ENCODE data around the gene TRABD. TPM values are rescaled to one million over a fixed set of nuclear protein-coding genes. Genes with fewer than 3 reads are reported as not detected.

Gene TRABD
- total and polyA plus RNA-seq, 5 donors from 2014 or later, result 33.0 to 115 (median 38.6) TPM

GRCh38 chr22:50148991-50149721 is 36.6 kb upstream of the TRABD start:
- H3K4me3 ChIP-seq (ENCODE audit: low read depth, low read length), result no peak overlapping the region
- Mint-ChIP-seq H3K27me3 (peaks cover 4% of the 10 kb centered on the region), H3K4me3 (no peak overlapping the region), H3K4me1 (peaks cover 0 to 4% (median under 1%) of the 10 kb centered on the region in 4 donors), H3K36me3 (no peaks in the 10 kb centered on the region), H3K9me3 (no peaks in the 10 kb centered on the region), H3K27ac (no peak overlapping the region)
- no peak overlapping the region for H3K27ac ChIP-seq (ENCODE audit: insufficient read depth, low read length, poor library complexity, severe bottlenecking)
- no peaks in the 10 kb centered on the region for H3K36me3 ChIP-seq (ENCODE audit: control insufficient read depth, insufficient read depth, low read length)
- ATAC-seq (ENCODE audit: low read depth in 2 of 2), result peak; percentile 91 to 93
- peak; percentile 56 to 80 (median 79) for DNase-seq
- H3K9me3 ChIP-seq (ENCODE audit: control insufficient read depth in 2 of 2, low read length in 2 of 2), result no peaks in the 10 kb centered on the region
- peaks cover 3% of the 10 kb centered on the region for H3K4me1 ChIP-seq (ENCODE audit: control insufficient read depth, insufficient read depth, low read length, poor library complexity, severe bottlenecking)
- H3K27me3 ChIP-seq (ENCODE audit: control insufficient read depth, insufficient read depth, low read length), result no peaks in the 10 kb centered on the region

GRCh38 chr22:50150161-50151129 is 35.3 kb upstream of the TRABD start:
- no peak overlapping the region for H3K4me3 ChIP-seq (ENCODE audit: low read depth, low read length)
- Mint-ChIP-seq H3K9me3 (no peaks in the 10 kb centered on the region), H3K4me3 (no peak overlapping the region), H3K27me3 (peaks cover 8% of the 10 kb centered on the region), H3K36me3 (no peaks in the 10 kb centered on the region), H3K4me1 (peaks cover 0 to 4% (median under 1%) of the 10 kb centered on the region in 4 donors), H3K27ac (peak overlapping the region in 1 of 3 donors; percentile 66)
- H3K36me3 ChIP-seq (ENCODE audit: control insufficient read depth, insufficient read depth, low read length), result no peaks in the 10 kb centered on the region
- H3K27me3 ChIP-seq (ENCODE audit: control insufficient read depth, insufficient read depth, low read length), result no peaks in the 10 kb centered on the region
- H3K27ac ChIP-seq (ENCODE audit: insufficient read depth, low read length, poor library complexity, severe bottlenecking), result no peak overlapping the region
- no peaks in the 10 kb centered on the region for H3K9me3 ChIP-seq (ENCODE audit: control insufficient read depth in 2 of 2, low read length in 2 of 2)
- no peak for DNase-seq
- ATAC-seq (ENCODE audit: low read depth in 2 of 2), result no peak
- peaks cover 3% of the 10 kb centered on the region for H3K4me1 ChIP-seq (ENCODE audit: control insufficient read depth, insufficient read depth, low read length, poor library complexity, severe bottlenecking)

GRCh38 chr22:50151571-50152537 is 33.9 kb upstream of the TRABD start:
- ATAC-seq (ENCODE audit: low read depth in 2 of 2) (no peak), DNase-seq (no peak)
- peaks cover 0 to 4% (median under 1%) of the 10 kb centered on the region in 4 donors for H3K4me1 Mint-ChIP-seq
- Histone ChIP-seq H3K27me3 (ENCODE audit: control insufficient read depth, insufficient read depth, low read length) (no peaks in the 10 kb centered on the region), H3K27ac (ENCODE audit: insufficient read depth, low read length, poor library complexity, severe bottlenecking) (no peak overlapping the region), H3K4me1 (ENCODE audit: control insufficient read depth, insufficient read depth, low read length, poor library complexity, severe bottlenecking) (peaks cover 3% of the 10 kb centered on the region), H3K4me3 (ENCODE audit: low read depth, low read length) (no peak overlapping the region), H3K9me3 (ENCODE audit: control insufficient read depth in 2 of 2, low read length in 2 of 2) (no peaks in the 10 kb centered on the region), H3K36me3 (ENCODE audit: control insufficient read depth, insufficient read depth, low read length) (no peaks in the 10 kb centered on the region)
- H3K9me3 Mint-ChIP-seq, result no peaks in the 10 kb centered on the region
- no peak overlapping the region for H3K27ac Mint-ChIP-seq
- no peaks in the 10 kb centered on the region for H3K36me3 Mint-ChIP-seq
- peaks cover 8% of the 10 kb centered on the region for H3K27me3 Mint-ChIP-seq
- no peak overlapping the region for H3K4me3 Mint-ChIP-seq

GRCh38 chr22:50153056-50153755 is 32.5 kb upstream of the TRABD start:
- no peaks in the 10 kb centered on the region for H3K36me3 ChIP-seq (ENCODE audit: control insufficient read depth, insufficient read depth, low read length)
- Mint-ChIP-seq H3K27me3 (peaks cover 8% of the 10 kb centered on the region), H3K27ac (no peak overlapping the region), H3K4me3 (no peak overlapping the region), H3K4me1 (peaks cover 0 to 4% (median under 1%) of the 10 kb centered on the region in 4 donors), H3K36me3 (no peaks in the 10 kb centered on the region), H3K9me3 (no peaks in the 10 kb centered on the region)
- DNase-seq (no peak), ATAC-seq (ENCODE audit: low read depth in 2 of 2) (no peak)
- H3K27me3 ChIP-seq (ENCODE audit: control insufficient read depth, insufficient read depth, low read length), result no peaks in the 10 kb centered on the region
- H3K4me1 ChIP-seq (ENCODE audit: control insufficient read depth, insufficient read depth, low read length, poor library complexity, severe bottlenecking), result peaks cover 3% of the 10 kb centered on the region
- H3K9me3 ChIP-seq (ENCODE audit: control insufficient read depth in 2 of 2, low read length in 2 of 2), result no peaks in the 10 kb centered on the region
- no peak overlapping the region for H3K27ac ChIP-seq (ENCODE audit: insufficient read depth, low read length, poor library complexity, severe bottlenecking)
- no peak overlapping the region for H3K4me3 ChIP-seq (ENCODE audit: low read depth, low read length)

- no peaks in the 10 kb centered on the region for H3K27me3 ChIP-seq (ENCODE audit: control insufficient read depth, insufficient read depth, low read length)
- Mint-ChIP-seq H3K27ac (peak overlapping the region in 1 of 3 donors; percentile 35), H3K27me3 (peaks cover 13% of the 10 kb centered on the region), H3K36me3 (no peaks in the 10 kb centered on the region), H3K4me3 (no peak overlapping the region), H3K9me3 (no peaks in the 10 kb centered on the region), H3K4me1 (peaks cover 0 to 4% (median under 1%) of the 10 kb centered on the region in 4 donors)
- no peak overlapping the region for H3K4me3 ChIP-seq (ENCODE audit: low read depth, low read length)
- H3K9me3 ChIP-seq (ENCODE audit: control insufficient read depth in 2 of 2, low read length in 2 of 2), result no peaks in the 10 kb centered on the region
- H3K27ac ChIP-seq (ENCODE audit: insufficient read depth, low read length, poor library complexity, severe bottlenecking), result no peak overlapping the region
- ATAC-seq (ENCODE audit: low read depth in 2 of 2) (no peak), DNase-seq (no peak)
- H3K36me3 ChIP-seq (ENCODE audit: control insufficient read depth, insufficient read depth, low read length), result no peaks in the 10 kb centered on the region
- H3K4me1 ChIP-seq (ENCODE audit: control insufficient read depth, insufficient read depth, low read length, poor library complexity, severe bottlenecking), result peaks cover 3% of the 10 kb centered on the region
Observed at GRCh38 chr22:50153756-50154140, 32.0 kb upstream of the TRABD start.

- Mint-ChIP-seq H3K9me3 (no peaks in the 10 kb centered on the region), H3K36me3 (no peaks in the 10 kb centered on the region), H3K4me1 (no peaks in the 10 kb centered on the region), H3K27me3 (peaks cover 20% of the 10 kb centered on the region), H3K4me3 (no peak overlapping the region), H3K27ac (no peak overlapping the region)
- DNase-seq, result no peak
- H3K27ac ChIP-seq (ENCODE audit: insufficient read depth, low read length, poor library complexity, severe bottlenecking), result no peak overlapping the region
- H3K36me3 ChIP-seq (ENCODE audit: control insufficient read depth, insufficient read depth, low read length), result no peaks in the 10 kb centered on the region
- H3K27me3 ChIP-seq (ENCODE audit: control insufficient read depth, insufficient read depth, low read length), result no peaks in the 10 kb centered on the region
- H3K4me3 ChIP-seq (ENCODE audit: low read depth, low read length), result no peak overlapping the region
- no peak for ATAC-seq (ENCODE audit: low read depth in 2 of 2)
- no peaks in the 10 kb centered on the region for H3K4me1 ChIP-seq (ENCODE audit: control insufficient read depth, insufficient read depth, low read length, poor library complexity, severe bottlenecking)
- H3K9me3 ChIP-seq (ENCODE audit: control insufficient read depth in 2 of 2, low read length in 2 of 2), result no peaks in the 10 kb centered on the region
Observed at GRCh38 chr22:50157709-50158375, 27.9 kb upstream of the TRABD start.

Data from CD4-positive, CD25-positive, alpha-beta regulatory T cell (primary cell).